Fibroblast of pulmonary artery (primary cell): Measurements from ENCODE around the gene CRCP.

Source experiments
- DNase-seq: peaks from one replicate; pipeline ENCODE4 v3.0.0-alpha.2; 2010; ENCODE audit warnings: low read depth
- H3K4me3 ChIP-seq: replicated peaks from 2 replicates; pipeline ENCODE4 v1.5.1; 2011; ENCODE audit warnings: low read depth, mild to moderate bottlenecking, control low read depth, low read length, moderate library complexity
- CTCF ChIP-seq: IDR thresholded peaks from 2 replicates; pipeline ENCODE4 v1.5.1; 2011; ENCODE audit warnings: mild to moderate bottlenecking, control low read depth, low read length, inconsistent platforms; ENCODE audit errors: missing control alignments

Gene CRCP

GRCh38 chr7:66176914-66177313 is 62.3 kb downstream of the CRCP start:
- no peak for DNase-seq
- H3K4me3 ChIP-seq, result no peak overlapping the region
- no peak for TF ChIP-seq CTCF

GRCh38 chr7:66178258-66178657 is 63.6 kb downstream of the CRCP start:
- no peak overlapping the region for H3K4me3 ChIP-seq
- DNase-seq, result no peak
- no peak for TF ChIP-seq CTCF

GRCh38 chr7:66181329-66181728 is 66.7 kb downstream of the CRCP start:
- DNase-seq, result no peak
- TF ChIP-seq CTCF, result no peak
- H3K4me3 ChIP-seq, result no peak overlapping the region

- no peak for TF ChIP-seq CTCF
- DNase-seq, result no peak
- H3K4me3 ChIP-seq, result no peak overlapping the region
Measured at GRCh38 chr7:66181845-66182244, 67.2 kb downstream of the CRCP start.

GRCh38 chr7:66182920-66183319 is 68.3 kb downstream of the CRCP start:
- H3K4me3 ChIP-seq, result no peak overlapping the region
- no peak for DNase-seq
- no peak for TF ChIP-seq CTCF

- no peak overlapping the region for H3K4me3 ChIP-seq
- no peak for TF ChIP-seq CTCF
- DNase-seq, result peak; percentile 87
Measured at GRCh38 chr7:66183700-66184099, 69.1 kb downstream of the CRCP start.

GRCh38 chr7:66185680-66186187 is 71.1 kb downstream of the CRCP start:
- no peak for DNase-seq
- no peak overlapping the region for H3K4me3 ChIP-seq
- TF ChIP-seq CTCF, result no peak
